ENCODE results near the gene NXPE4.

Gene NXPE4

GRCh38 chr11:114587398-114587953 lies 8.1 kb downstream of the NXPE4 start:
- H3K9ac ChIP-seq (ENCODE audit: low read length): no peak overlapping the region
- no peaks in the 10 kb centered on the region for H3K4me1 ChIP-seq (ENCODE audit: control insufficient read depth, low read depth, low read length)
- peaks cover 26% of the 10 kb centered on the region for H3K9me3 ChIP-seq (ENCODE audit: control insufficient read depth, low read depth, low read length)
- no peaks in the 10 kb centered on the region for H3K27me3 ChIP-seq (ENCODE audit: control insufficient read depth, insufficient read depth, low read length)
- H3K36me3 ChIP-seq (ENCODE audit: control insufficient read depth, low read depth, low read length): no peaks in the 10 kb centered on the region
- H3K4me3 ChIP-seq (ENCODE audit: low read length): no peak overlapping the region
- H3K27ac ChIP-seq (ENCODE audit: low read length): no peak overlapping the region

DNA sequence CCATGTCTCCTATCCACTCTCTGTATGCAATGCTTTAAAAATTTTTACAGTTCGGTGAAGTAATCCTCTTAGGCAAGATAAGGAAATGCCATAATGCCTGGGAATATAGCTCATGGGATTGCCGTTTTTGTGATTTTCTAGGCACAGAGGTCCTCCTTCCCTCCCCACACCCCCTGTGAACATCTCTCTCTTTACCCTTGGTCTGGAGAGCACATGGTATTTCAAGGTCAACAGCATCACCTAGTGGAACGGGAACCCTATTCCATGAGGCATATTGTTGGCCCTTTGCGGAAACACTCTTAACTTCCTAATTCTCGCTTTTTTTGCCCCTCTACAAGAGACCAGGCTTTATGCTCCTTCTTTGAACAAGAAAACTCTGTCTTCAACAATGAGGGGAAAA lies 8.8 kb downstream of the NXPE4 start:
- Histone ChIP-seq H3K27me3 (ENCODE audit: control insufficient read depth, insufficient read depth, low read length) (no peaks in the 10 kb centered on the region), H3K9me3 (ENCODE audit: control insufficient read depth, low read depth, low read length) (peaks cover 26% of the 10 kb centered on the region), H3K4me1 (ENCODE audit: control insufficient read depth, low read depth, low read length) (no peaks in the 10 kb centered on the region), H3K36me3 (ENCODE audit: control insufficient read depth, low read depth, low read length) (no peaks in the 10 kb centered on the region), H3K9ac (ENCODE audit: low read length) (no peak overlapping the region), H3K4me3 (ENCODE audit: low read length) (no peak overlapping the region), H3K27ac (ENCODE audit: low read length) (no peak overlapping the region)

DNA sequence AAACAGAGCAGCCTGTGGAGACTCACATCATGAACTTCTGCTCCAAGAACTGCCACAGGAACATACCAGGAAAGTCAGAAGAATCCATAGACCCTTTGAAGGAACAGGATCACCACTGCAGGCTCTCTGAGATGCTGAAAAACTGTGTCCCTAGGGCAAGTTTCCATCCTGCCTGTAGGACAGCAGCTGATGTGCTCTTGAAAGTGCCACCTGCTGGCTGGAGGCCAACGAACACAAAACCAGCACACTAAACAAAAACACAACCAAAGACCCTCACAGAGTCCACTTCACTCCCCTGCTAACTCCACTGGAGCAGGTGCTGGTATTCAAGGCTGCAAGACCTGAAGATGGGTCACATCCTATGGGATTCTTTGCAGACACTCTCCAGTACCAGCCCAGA lies 23.9 kb downstream of the NXPE4 start:
- no peaks in the 10 kb centered on the region for H3K36me3 ChIP-seq (ENCODE audit: control insufficient read depth, low read depth, low read length)
- no peaks in the 10 kb centered on the region for H3K9me3 ChIP-seq (ENCODE audit: control insufficient read depth, low read depth, low read length)
- H3K9ac ChIP-seq (ENCODE audit: low read length): no peak overlapping the region
- H3K4me1 ChIP-seq (ENCODE audit: control insufficient read depth, low read depth, low read length): peaks cover 3% of the 10 kb centered on the region
- no peaks in the 10 kb centered on the region for H3K27me3 ChIP-seq (ENCODE audit: control insufficient read depth, insufficient read depth, low read length)
- H3K4me3 ChIP-seq (ENCODE audit: low read length): no peak overlapping the region
- H3K27ac ChIP-seq (ENCODE audit: low read length): no peak overlapping the region

GRCh38 chr11:114569801-114570200 lies 25.8 kb downstream of the NXPE4 start:
- H3K27ac ChIP-seq (ENCODE audit: low read length): no peak overlapping the region
- H3K9ac ChIP-seq (ENCODE audit: low read length): no peak overlapping the region
- H3K4me3 ChIP-seq (ENCODE audit: low read length): no peak overlapping the region
- H3K36me3 ChIP-seq (ENCODE audit: control insufficient read depth, low read depth, low read length): no peaks in the 10 kb centered on the region
- peaks cover 13% of the 10 kb centered on the region for H3K4me1 ChIP-seq (ENCODE audit: control insufficient read depth, low read depth, low read length)
- no peaks in the 10 kb centered on the region for H3K9me3 ChIP-seq (ENCODE audit: control insufficient read depth, low read depth, low read length)
- H3K27me3 ChIP-seq (ENCODE audit: control insufficient read depth, insufficient read depth, low read length): no peaks in the 10 kb centered on the region

DNA sequence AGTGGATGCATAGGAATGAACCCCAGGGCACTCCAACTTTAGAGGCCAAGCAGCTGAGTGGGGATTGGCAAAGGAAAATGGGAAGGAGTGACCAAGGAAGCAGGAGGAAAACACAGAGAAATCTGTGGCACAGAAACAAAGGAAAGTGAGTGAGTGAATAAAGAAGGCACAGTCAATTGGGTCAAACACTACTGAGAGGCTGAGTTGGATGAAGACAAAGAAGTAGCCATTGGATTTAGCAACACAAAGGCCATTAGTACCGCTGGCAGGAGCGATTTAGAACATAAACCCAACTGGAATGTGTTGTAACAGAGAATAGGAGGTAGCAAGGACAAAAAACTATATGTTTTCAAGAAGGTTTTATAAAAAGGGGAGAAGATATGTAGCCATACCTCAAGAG lies 29.3 kb downstream of the NXPE4 start:
- Histone ChIP-seq H3K9ac (ENCODE audit: low read length) (no peak overlapping the region), H3K9me3 (ENCODE audit: control insufficient read depth, low read depth, low read length) (no peaks in the 10 kb centered on the region), H3K27ac (ENCODE audit: low read length) (no peak overlapping the region)

DNA sequence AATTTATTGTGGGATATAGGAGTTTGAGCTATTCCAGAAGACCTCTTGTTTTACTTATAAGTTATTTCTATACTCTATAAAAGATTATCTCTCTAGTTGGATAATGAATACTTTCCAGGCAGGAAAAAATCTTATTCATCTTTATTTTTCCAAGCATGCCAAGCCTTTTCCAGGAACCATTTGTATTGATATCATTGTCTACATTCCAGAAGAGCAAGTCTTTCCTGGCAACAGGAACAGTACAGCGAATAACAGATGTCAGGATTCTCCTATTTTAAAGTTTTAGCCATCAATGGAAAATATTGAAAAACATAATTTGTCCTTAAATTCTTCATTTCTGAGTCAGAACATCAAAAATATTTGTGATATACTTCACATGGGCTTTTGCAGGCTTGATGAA lies 30.8 kb downstream of the NXPE4 start:
- peaks cover 13% of the 10 kb centered on the region for H3K4me1 ChIP-seq (ENCODE audit: control insufficient read depth, low read depth, low read length)
- H3K9ac ChIP-seq (ENCODE audit: low read length): no peak overlapping the region
- no peaks in the 10 kb centered on the region for H3K27me3 ChIP-seq (ENCODE audit: control insufficient read depth, insufficient read depth, low read length)
- no peaks in the 10 kb centered on the region for H3K36me3 ChIP-seq (ENCODE audit: control insufficient read depth, low read depth, low read length)
- no peak overlapping the region for H3K27ac ChIP-seq (ENCODE audit: low read length)
- no peak overlapping the region for H3K4me3 ChIP-seq (ENCODE audit: low read length)
- no peaks in the 10 kb centered on the region for H3K9me3 ChIP-seq (ENCODE audit: control insufficient read depth, low read depth, low read length)

More for the DNA sequence above, 29.3 kb downstream of the NXPE4 start:
- no peak overlapping the region for H3K4me3 ChIP-seq (ENCODE audit: low read length)
- no peaks in the 10 kb centered on the region for H3K27me3 ChIP-seq (ENCODE audit: control insufficient read depth, insufficient read depth, low read length)
- peaks cover 13% of the 10 kb centered on the region for H3K4me1 ChIP-seq (ENCODE audit: control insufficient read depth, low read depth, low read length)
- H3K36me3 ChIP-seq (ENCODE audit: control insufficient read depth, low read depth, low read length): no peaks in the 10 kb centered on the region

DNA sequence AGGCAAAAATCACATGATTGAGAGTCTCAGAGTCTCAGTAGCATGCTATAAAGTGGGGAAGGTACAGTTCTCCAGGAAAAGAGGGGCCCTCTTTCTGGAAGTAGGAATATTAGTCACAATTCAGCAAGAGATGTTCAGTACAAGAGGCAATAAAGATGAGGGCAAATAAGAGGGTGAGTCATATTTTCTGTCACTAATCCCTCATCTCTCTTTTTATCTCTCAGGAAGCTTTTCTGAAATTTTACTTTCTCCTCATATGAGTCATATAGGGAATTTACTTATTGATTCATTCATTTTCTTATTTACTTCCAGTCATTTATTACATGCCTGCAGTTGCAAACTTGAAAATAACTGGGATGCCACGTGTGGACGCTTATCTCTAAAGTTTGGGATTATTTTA lies 32.5 kb downstream of the NXPE4 start:
- no peaks in the 10 kb centered on the region for H3K36me3 ChIP-seq (ENCODE audit: control insufficient read depth, low read depth, low read length)
- H3K4me1 ChIP-seq (ENCODE audit: control insufficient read depth, low read depth, low read length): peaks cover 17% of the 10 kb centered on the region
- H3K27ac ChIP-seq (ENCODE audit: low read length): no peak overlapping the region
- no peak overlapping the region for H3K9ac ChIP-seq (ENCODE audit: low read length)
- H3K9me3 ChIP-seq (ENCODE audit: control insufficient read depth, low read depth, low read length): no peaks in the 10 kb centered on the region
- H3K4me3 ChIP-seq (ENCODE audit: low read length): no peak overlapping the region
- H3K27me3 ChIP-seq (ENCODE audit: control insufficient read depth, insufficient read depth, low read length): no peaks in the 10 kb centered on the region

DNA sequence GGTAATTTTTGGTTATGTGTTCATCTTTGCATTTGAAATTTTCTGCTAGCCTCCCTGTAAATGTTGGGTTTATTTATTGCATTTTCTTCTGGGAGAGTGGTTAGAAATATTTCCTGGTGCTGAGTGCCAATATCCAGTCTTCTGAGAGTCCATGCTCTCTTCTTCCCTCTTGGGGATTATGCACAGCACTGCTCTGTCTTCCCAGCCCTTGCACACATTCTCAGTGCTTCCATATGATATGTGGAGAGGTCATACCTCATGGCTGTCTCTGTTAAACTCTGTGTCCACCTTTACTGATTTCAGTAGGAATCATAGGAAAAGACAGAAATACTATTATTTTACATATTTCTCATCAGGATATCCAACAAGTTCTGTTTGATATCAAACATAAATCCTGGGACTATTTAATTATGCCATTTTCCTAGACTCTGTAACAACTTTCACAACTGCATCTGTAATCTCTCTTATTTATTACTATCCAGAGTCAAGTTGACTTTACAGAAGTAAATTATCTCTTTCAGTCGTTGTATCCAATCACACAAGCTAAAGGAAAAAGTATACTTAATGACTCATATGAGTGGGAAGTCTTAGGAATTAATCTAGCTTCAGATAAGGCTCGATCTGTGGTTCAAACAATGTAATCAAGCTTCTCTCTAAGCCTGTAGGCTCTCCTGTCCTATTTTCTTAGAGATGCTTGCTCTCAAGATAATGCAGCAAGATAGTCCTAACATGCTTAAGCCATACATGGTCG lies 33.2 kb downstream of the NXPE4 start:
- no peaks in the 10 kb centered on the region for H3K9me3 ChIP-seq (ENCODE audit: control insufficient read depth, low read depth, low read length)
- H3K4me1 ChIP-seq (ENCODE audit: control insufficient read depth, low read depth, low read length): peaks cover 17% of the 10 kb centered on the region
- no peaks in the 10 kb centered on the region for H3K27me3 ChIP-seq (ENCODE audit: control insufficient read depth, insufficient read depth, low read length)
- H3K4me3 ChIP-seq (ENCODE audit: low read length): no peak overlapping the region
- no peak overlapping the region for H3K27ac ChIP-seq (ENCODE audit: low read length)
- H3K9ac ChIP-seq (ENCODE audit: low read length): no peak overlapping the region
- no peaks in the 10 kb centered on the region for H3K36me3 ChIP-seq (ENCODE audit: control insufficient read depth, low read depth, low read length)

DNA sequence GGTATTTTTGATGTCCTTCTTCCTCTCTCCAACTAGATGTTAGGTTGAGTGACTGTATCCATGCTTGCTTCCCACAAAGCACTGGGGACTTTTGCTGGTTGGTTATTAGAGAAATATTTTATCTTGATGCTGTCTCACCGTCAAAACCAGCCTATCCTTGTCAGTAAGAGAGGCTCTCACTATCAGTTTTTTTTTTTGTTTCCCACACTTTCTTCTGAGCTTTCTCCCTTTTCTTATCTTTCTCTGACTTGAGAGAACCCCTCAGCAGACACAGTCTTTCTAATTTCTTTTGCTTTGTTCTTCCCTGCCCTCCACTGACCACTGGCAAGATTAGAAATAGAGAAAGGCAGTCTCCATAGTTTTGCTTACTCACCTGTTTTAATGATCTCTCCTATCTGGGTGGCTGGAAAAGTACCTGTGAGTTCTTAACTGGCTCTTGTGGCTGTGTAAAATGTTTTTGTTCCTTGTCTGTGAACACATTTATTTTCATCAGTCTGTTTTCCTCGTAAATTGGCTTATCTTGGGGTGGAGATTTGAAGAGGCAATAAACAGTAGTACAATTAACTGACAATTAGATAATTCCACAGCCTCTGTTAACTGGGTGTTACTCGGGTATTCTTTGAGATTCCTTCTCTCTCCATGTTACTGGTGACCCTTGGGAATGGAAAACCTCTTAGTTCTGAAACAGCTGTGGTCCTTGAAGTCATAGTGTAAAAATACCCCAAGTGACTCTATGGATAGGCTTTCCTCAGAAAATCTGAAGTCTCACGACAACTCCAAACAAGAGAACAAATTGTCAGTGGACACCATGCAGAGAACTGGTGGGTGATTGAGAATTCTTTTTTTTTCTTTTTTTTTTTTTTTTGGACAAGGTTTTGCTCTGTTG lies 35.9 kb downstream of the NXPE4 start, which contains the start of gene NXPE1:
NXPE1 (minus strand) TSS at position 457 of the 886 bp plus-strand sequence. CDS start 8,680 bp downstream, outside the sequence.
- no peaks in the 10 kb centered on the region for H3K36me3 ChIP-seq (ENCODE audit: control insufficient read depth, low read depth, low read length)
- H3K9me3 ChIP-seq (ENCODE audit: control insufficient read depth, low read depth, low read length): no peaks in the 10 kb centered on the region
- H3K27me3 ChIP-seq (ENCODE audit: control insufficient read depth, insufficient read depth, low read length): no peaks in the 10 kb centered on the region
- H3K4me1 ChIP-seq (ENCODE audit: control insufficient read depth, low read depth, low read length): peaks cover 4% of the 10 kb centered on the region
- H3K27ac ChIP-seq (ENCODE audit: low read length): peak within 1 kb of the TSS; percentile 20
- H3K9ac ChIP-seq (ENCODE audit: low read length): no peak within 1 kb of the TSS
- H3K4me3 ChIP-seq (ENCODE audit: low read length): no peak within 1 kb of the TSS

DNA sequence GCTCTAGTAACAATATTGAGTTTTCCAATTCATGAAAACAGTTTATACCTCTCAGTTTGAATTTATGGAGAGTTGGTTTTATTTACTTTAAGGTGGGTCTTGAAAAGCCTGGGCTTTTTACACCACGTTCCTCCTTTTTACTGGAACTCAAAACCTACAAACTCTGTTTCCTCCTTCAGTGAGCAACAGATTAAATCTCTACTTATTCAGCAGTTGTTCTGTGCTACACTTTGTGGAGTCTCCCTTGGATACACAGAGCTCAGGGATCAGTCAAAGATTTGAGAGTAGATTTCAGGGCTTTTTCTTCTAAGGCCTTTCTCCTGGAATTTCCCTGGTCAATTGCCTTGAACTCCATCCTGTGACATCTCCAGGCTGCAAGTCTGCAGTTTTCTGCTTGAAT lies 39.5 kb downstream of the NXPE4 start:
- H3K36me3 ChIP-seq (ENCODE audit: control insufficient read depth, low read depth, low read length): no peaks in the 10 kb centered on the region
- H3K27me3 ChIP-seq (ENCODE audit: control insufficient read depth, insufficient read depth, low read length): no peaks in the 10 kb centered on the region
- H3K9me3 ChIP-seq (ENCODE audit: control insufficient read depth, low read depth, low read length): no peaks in the 10 kb centered on the region

GRCh38 chr11:114553642-114554041 lies 41.9 kb downstream of the NXPE4 start:
- H3K27me3 ChIP-seq (ENCODE audit: control insufficient read depth, insufficient read depth, low read length): no peaks in the 10 kb centered on the region
- no peaks in the 10 kb centered on the region for H3K36me3 ChIP-seq (ENCODE audit: control insufficient read depth, low read depth, low read length)
- no peak overlapping the region for H3K4me3 ChIP-seq (ENCODE audit: low read length)
- no peaks in the 10 kb centered on the region for H3K4me1 ChIP-seq (ENCODE audit: control insufficient read depth, low read depth, low read length)
- no peak overlapping the region for H3K9ac ChIP-seq (ENCODE audit: low read length)
- H3K27ac ChIP-seq (ENCODE audit: low read length): no peak overlapping the region
- H3K9me3 ChIP-seq (ENCODE audit: control insufficient read depth, low read depth, low read length): no peaks in the 10 kb centered on the region

More for the DNA sequence above, 39.5 kb downstream of the NXPE4 start:
- no peak overlapping the region for H3K4me3 ChIP-seq (ENCODE audit: low read length)
- no peak overlapping the region for H3K27ac ChIP-seq (ENCODE audit: low read length)
- H3K9ac ChIP-seq (ENCODE audit: low read length): no peak overlapping the region
- peaks cover 4% of the 10 kb centered on the region for H3K4me1 ChIP-seq (ENCODE audit: control insufficient read depth, low read depth, low read length)
